Cardiac muscle cell (in vitro differentiated cells and primary cell): ENCODE measurements around the gene LILRA1. TPM values are rescaled to one million over a fixed set of nuclear protein-coding genes. Genes with fewer than 3 reads are reported as not detected.

ENCODE experiments used
- DNase-seq, 2 donors: peaks; one replicate each; pipeline versions ENCODE4 v3.0.0 to v3.0.0-alpha.2; 2010 to 2017; ENCODE audit warnings: low read depth in 1 of 2, low spot score in 1 of 2
- H3K27ac ChIP-seq: fragments of 200-600 bp; sonication (generic); 2 replicates; pipeline ENCODE4 v1.5.1; 2016
- H3K27me3 ChIP-seq: fragments of 200-600 bp; sonication (generic); 2 replicates; pipeline ENCODE4 v1.6.0; 2016; ENCODE audit warnings: control low read depth
- H3K36me3 ChIP-seq: fragments of 200-600 bp; sonication (generic); 2 replicates; pipeline ENCODE4 v1.5.1; 2016; ENCODE audit warnings: control low read depth
- H3K4me1 ChIP-seq: fragments of 200-600 bp; sonication (generic); 2 replicates; pipeline ENCODE4 v1.8.1; 2017; ENCODE audit warnings: low read depth, mild to moderate bottlenecking, mixed run types
- H3K4me3 ChIP-seq: fragments of 200-600 bp; sonication (generic); 2 replicates; pipeline ENCODE4 v1.5.1; 2016; ENCODE audit warnings: mild to moderate bottlenecking
- H3K9me3 ChIP-seq: fragments of 200-600 bp; sonication (generic); 2 replicates; pipeline ENCODE4 v1.5.1; 2017; ENCODE audit warnings: low read depth, mild to moderate bottlenecking, control low read depth
- polyA plus RNA-seq: library from polyadenylated mRNA; unstranded; fragments of >200 nt; fragmentation: Nextera tagmentation; extraction: Ambion mirVana; gene quantifications from 2 replicates; pipeline ENCODE4 v1.2.1, GENCODE V29; 2016
- total RNA-seq: library from RNA; depleted of rRNA; stranded (reverse); fragments of >200 nt; gene quantifications from 2 replicates; pipeline ENCODE4 v1.2.3, GENCODE V29; 2016
- TF ChIP-seq, protein P1 (sequence below): IDR thresholded peaks from 2 replicates; pipeline ENCODE4 v1.5.1; 2012; ENCODE audit warnings: low read depth, mild to moderate bottlenecking, low read length

Gene LILRA1
- total and polyA plus RNA-seq, 2 experiments from 2014 or later = not detected

GRCh38 chr19:54612428-54612827 is 19.0 kb downstream of the LILRA1 start:
- no peak overlapping the region for H3K27ac ChIP-seq
- no peaks in the 10 kb centered on the region for H3K36me3 ChIP-seq
- TF ChIP-seq, protein P1, sequence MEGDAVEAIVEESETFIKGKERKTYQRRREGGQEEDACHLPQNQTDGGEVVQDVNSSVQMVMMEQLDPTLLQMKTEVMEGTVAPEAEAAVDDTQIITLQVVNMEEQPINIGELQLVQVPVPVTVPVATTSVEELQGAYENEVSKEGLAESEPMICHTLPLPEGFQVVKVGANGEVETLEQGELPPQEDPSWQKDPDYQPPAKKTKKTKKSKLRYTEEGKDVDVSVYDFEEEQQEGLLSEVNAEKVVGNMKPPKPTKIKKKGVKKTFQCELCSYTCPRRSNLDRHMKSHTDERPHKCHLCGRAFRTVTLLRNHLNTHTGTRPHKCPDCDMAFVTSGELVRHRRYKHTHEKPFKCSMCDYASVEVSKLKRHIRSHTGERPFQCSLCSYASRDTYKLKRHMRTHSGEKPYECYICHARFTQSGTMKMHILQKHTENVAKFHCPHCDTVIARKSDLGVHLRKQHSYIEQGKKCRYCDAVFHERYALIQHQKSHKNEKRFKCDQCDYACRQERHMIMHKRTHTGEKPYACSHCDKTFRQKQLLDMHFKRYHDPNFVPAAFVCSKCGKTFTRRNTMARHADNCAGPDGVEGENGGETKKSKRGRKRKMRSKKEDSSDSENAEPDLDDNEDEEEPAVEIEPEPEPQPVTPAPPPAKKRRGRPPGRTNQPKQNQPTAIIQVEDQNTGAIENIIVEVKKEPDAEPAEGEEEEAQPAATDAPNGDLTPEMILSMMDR = no peak
- no peak for DNase-seq
- no peaks in the 10 kb centered on the region for H3K27me3 ChIP-seq
- no peaks in the 10 kb centered on the region for H3K9me3 ChIP-seq
- H3K4me3 ChIP-seq = no peak overlapping the region
- H3K4me1 ChIP-seq = no peaks in the 10 kb centered on the region

GRCh38 chr19:54614726-54615125 is 21.3 kb downstream of the LILRA1 start:
- H3K36me3 ChIP-seq = no peaks in the 10 kb centered on the region
- TF ChIP-seq, protein P1 = no peak
- H3K9me3 ChIP-seq = no peaks in the 10 kb centered on the region
- no peaks in the 10 kb centered on the region for H3K4me1 ChIP-seq
- H3K27ac ChIP-seq = no peak overlapping the region
- no peak for DNase-seq
- no peak overlapping the region for H3K4me3 ChIP-seq
- no peaks in the 10 kb centered on the region for H3K27me3 ChIP-seq

- H3K36me3 ChIP-seq = no peaks in the 10 kb centered on the region
- no peaks in the 10 kb centered on the region for H3K9me3 ChIP-seq
- TF ChIP-seq, protein P1 = no peak
- H3K27me3 ChIP-seq = no peaks in the 10 kb centered on the region
- H3K4me3 ChIP-seq = no peak overlapping the region
- no peak overlapping the region for H3K27ac ChIP-seq
- no peak for DNase-seq
- H3K4me1 ChIP-seq = no peaks in the 10 kb centered on the region
Observed at GRCh38 chr19:54616057-54616456, 22.6 kb downstream of the LILRA1 start.

DNA sequence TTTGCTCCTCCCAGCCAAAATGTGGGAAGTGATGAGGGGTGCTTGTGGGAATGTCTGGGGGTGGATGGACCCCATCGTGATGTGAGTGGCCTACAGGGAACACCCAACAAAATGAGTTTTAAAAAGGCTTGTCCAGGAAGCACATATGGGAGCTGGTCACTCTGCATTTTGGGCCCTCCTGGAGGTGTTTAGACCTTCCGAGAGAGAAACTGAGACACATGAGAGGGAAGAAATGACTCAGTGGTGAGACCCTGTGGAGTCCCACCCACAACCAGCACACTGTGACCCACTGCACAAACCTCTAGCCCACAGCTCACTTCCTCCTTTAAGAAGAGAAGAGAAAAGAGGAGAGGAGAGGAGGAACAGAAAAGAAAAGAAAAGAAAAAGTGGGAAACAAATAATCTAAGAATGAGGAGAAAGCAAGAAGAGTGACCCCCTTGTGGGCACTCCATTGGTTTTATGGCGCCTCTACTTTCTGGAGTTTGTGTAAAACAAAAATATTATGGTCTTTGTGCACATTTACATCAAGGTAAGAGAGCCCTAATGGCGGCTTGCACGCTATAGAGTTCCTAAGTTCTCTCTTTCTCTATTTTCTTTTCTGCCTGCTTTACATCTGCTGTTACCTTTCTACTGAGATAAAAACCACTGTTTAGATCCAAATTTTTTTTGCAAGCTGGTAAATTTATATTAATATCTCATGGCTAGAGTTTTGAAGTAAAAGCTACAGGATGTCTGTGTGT is 23.6 kb downstream of the LILRA1 start:
- Histone ChIP-seq H3K4me3 (no peak overlapping the region), H3K9me3 (no peaks in the 10 kb centered on the region), H3K4me1 (no peaks in the 10 kb centered on the region), H3K36me3 (no peaks in the 10 kb centered on the region), H3K27me3 (no peaks in the 10 kb centered on the region), H3K27ac (no peak overlapping the region)
- DNase-seq = no peak
- TF ChIP-seq, protein P1 = no peak

- TF ChIP-seq, protein P1 = no peak
- no peak overlapping the region for H3K4me3 ChIP-seq
- no peak overlapping the region for H3K27ac ChIP-seq
- no peak for DNase-seq
- no peaks in the 10 kb centered on the region for H3K9me3 ChIP-seq
- H3K4me1 ChIP-seq = no peaks in the 10 kb centered on the region
- H3K27me3 ChIP-seq = no peaks in the 10 kb centered on the region
- H3K36me3 ChIP-seq = no peaks in the 10 kb centered on the region
Observed at GRCh38 chr19:54620464-54620863, 27.0 kb downstream of the LILRA1 start.
